Measurements from ENCODE around the gene PNPLA5.
"Not testable (repeated sequence)": the region's sequence is repeated elsewhere in the genome, so short reads cannot be mapped to it uniquely, and the experiment has no call there.

PNPLA5 gene

DNA sequence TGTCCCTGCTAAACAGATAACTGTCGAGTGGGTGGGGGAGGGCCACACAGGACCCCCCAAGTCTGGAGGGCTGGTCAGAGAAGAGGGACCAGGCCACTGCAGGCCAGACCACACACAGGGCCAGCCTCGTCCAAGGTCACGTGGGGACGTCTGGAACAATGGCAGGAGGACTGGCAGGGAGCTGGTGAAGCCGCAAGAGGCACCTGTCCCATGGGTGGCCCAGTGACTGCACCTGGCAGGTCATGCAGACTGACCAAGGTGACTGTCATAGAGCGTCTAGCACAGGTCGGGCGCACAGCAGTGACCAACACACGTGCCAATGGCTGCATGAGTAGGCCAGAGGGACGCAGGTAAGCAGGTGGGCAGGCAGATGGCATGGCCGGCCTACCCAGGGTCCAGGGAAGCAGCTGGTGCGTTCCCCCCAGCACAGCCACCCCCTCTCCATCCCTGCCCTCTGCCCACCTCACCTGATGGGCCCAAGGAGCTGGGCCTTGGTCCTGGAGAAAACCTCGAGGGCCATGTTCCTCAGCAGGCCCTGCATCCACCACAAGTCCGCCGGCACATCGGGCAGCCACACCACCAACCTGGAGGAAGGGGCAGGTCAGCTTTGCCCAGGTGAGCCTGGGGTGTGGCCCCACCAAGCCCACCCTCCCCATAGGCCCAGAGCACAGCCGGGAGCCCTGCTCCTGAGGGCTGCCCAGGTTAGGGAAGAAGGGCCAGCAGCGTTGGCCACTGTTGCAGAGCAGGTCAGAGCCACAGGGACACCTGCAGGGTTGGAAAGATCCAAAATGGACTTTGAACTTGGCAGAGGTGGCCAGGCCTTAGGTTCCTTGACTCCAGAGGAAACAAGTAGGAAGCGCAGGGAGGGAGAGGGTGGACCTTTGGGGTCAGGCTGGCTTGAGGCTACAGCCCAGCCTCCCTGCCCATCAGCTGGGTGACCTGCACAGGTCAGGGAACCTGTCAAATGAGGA lies 10.4 kb downstream of the PNPLA5 start:
- in situ Hi-C loops (cut with MboI; ENCODE audit: low sequenced_read_pairs), result no loop called here

DNA sequence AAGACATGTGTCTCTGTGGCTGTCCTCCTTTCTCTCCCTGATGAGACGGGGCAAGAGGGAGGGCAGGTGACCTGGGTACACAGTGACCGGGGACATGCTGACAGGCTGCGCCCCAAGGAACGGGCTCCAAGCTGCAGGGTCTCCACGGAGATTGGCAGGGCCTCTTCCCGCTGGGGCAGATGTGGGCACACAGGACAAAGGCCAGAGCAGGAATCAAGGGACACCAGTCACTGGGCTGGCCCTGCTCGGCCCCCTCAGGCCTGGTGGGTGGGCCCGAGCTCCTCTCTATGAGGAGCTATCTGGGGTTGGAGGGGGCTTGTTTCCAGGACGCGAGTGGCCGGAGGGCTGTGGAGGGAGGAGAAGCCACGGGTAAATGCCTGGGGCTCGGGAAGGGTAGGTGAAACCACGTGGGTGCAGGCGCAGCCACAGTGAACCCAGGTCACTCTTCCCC lies 11.2 kb downstream of the PNPLA5 start:
- in situ Hi-C loops (cut with MboI; ENCODE audit: low sequenced_read_pairs), result no loop called here

DNA sequence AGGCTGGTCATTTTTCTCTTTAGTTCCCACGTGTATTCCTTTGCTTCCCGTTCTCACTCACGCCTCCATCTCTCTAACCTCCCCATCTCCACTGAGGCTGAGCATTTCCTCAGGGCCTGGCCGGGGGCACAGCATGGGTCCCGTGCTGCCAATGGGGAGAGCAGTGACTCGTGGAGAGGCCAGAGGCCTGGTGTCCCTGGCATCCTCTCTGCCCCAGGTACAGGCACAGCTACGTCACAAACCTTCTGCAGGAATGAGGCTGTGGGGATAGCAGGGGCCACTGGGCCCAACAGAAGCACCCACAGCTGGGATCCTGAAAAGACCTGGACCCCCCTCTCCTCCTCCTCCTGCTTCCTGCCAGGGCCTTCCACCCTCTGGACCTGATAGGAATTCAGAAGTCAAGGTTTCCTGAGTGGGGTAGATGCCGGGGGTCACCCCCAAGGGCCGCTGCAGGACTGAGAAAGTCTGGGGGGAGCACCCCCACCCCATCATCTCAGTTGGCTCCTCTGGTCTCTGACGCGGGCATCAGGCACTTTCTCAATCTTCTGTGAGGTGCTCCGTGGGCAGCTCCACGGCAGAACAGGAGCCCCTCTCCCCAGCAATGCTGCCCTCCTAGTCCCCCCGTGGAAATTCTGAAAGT lies 11.8 kb downstream of the PNPLA5 start:
- in situ Hi-C loops (cut with MboI; ENCODE audit: low sequenced_read_pairs), result no loop called here

GRCh38 chr22:43878831-43879550 lies 12.8 kb downstream of the PNPLA5 start:
- in situ Hi-C loops (cut with MboI; ENCODE audit: low sequenced_read_pairs), result no loop called here

GRCh38 chr22:43878079-43878795 lies 13.6 kb downstream of the PNPLA5 start:
- in situ Hi-C loops (cut with MboI; ENCODE audit: low sequenced_read_pairs), result no loop called here

DNA sequence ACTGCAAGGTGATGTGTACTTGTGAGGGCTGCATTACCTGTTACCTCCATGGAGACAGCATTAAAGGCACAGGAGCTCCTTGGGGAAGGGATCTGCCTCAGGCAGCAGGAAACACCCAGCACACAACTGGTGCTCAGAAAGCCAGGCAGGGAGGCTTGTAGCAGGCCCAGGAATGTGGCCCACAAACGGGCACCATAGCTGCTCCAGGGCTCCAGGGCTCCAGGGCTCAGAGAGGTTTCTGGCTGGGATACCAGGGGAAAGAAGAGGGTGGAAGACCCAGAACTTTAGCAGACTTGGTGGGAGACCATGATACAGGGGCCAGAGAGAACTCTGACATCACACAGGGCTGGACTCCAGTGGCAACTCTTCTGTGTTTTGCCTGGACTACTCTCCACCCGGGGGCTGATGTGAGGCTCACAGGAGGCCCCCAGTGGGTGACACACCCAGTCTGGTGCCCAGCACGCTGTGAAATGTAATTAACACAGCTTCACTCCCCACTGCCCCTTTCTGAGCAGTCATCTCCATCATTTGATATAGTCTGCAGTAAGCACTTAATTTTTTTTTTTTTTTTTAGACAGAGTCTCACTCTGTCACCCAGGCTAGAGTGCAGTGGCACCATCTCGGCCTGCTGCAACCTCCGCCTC lies 14.8 kb downstream of the PNPLA5 start:
- in situ Hi-C loops (cut with MboI; ENCODE audit: low sequenced_read_pairs), result no loop called here

DNA sequence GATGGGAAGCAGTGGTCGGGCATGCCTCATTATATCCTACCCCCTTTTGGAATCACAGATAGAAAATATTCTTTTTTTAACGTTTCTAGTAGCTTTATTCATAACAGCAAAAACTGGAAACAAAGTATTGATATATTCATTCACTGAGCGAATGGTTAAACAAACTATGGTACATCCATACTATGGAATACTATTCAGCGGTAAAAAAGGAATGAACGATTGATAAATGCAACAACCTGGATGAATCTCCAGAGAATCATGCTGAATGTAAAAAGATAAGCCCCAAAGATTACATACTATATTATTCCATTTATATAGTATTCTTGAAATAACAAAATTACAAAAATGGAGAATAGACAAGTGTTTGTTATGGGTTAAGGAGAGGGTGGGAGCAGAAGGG lies 22.0 kb downstream of the PNPLA5 start:
- in situ Hi-C loops (cut with MboI; ENCODE audit: low sequenced_read_pairs), result no loop called here

GRCh38 chr22:43869001-43869400 lies 22.8 kb downstream of the PNPLA5 start:
- in situ Hi-C loops (cut with MboI; ENCODE audit: low sequenced_read_pairs), result not testable (repeated sequence)

DNA sequence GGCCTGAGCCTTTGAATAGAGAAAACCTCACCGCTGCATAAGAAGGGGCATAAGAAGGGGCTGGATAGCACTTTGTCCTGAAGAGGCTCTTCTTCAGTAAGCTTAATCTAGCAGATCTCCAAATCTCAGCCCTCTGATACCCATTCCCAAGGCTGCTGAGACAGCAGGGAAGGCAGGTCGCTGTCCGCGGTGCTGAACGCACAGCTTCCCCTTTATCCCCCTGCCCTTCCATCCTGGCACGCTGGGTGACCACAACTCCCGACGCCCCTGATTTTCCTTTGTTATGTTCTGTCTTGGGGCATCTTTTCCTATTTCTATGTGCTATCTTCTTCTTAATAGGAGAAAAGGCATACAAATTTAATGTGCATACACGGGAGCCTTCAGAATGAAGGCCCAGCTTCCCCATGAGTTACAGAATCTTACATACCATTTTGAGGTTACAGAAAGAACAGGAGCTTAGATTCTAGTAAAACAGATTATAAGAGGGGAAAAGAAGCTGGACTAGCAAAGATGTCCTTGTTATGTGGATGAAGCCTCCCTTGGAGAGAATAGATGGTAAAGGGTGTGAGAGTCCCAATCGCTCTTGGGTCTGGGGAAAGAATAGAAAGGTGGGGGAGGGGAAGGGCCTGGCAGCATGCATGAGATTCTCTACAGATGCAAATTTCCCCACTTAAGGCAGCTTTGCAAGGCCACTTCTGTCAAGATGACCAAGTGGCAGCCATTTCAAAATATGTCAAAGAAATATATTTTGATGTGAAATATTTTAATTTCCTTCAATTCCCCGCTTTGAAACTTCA lies 23.8 kb downstream of the PNPLA5 start:
- in situ Hi-C loops (cut with MboI; ENCODE audit: low sequenced_read_pairs), result no loop called here

DNA sequence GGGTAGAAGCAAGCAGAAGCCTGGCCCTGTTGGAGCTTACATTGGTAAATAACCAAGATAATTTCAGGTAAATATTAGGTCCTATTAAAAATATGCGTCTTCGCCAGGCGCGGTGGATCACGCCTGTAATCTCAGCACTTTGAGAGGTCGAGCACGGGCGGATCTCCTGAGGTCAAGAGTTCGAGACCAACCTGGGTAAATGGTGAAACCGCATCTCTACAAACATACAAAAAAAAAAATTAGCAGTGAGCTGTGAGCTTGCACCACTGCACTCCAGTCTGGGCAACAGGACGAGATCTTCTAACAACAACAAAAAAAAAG lies 29.0 kb downstream of the PNPLA5 start:
- in situ Hi-C loops (cut with MboI; ENCODE audit: low sequenced_read_pairs), result no loop called here

DNA sequence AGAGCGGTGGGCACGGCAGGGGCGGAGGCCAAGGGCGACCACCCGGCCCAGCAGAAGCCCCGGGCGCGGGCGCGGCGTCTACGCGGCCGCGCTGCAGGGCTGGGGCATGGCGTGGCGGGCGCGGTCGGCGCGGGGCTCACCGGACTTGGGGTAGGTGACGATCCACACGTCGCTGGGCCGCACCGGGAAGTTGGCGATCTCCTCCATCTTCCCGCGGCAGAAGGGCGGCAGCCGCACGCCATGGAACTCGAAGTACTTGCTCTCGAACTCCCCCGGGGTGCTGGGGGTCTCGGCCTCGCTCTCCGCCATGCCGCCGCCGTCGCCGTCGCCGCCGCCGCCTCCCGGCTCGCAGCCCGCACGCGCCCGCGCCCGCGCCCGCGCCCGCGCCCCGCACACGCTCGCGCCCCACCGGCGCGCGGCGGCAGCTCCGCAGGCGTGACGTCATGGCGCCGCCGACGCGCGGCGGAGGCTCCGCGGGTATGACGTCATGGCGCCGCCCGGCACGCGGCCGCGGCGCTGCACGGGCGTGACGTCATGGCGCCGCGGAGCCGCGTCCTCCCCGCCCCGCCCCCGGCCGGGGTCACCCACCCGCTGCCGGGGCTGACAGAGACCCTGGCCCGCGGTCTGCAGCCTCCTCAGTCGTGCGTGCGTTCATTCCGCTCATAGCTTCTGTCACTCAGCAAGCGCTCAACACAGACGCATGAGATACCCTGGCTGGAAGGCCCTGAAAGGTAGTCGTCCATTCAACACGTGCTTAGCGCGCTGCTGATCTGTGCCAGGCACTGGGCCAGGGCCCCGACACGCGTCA lies 29.5 kb downstream of the PNPLA5 start, which contains the start of gene SULT4A1:
Gene SULT4A1, minus strand, starts transcription at position 440 of the 808 bp plus-strand sequence. Its CDS starts 131 bp downstream, at position 309.
- in situ Hi-C loops (cut with MboI; ENCODE audit: low sequenced_read_pairs), result no loop called here

DNA sequence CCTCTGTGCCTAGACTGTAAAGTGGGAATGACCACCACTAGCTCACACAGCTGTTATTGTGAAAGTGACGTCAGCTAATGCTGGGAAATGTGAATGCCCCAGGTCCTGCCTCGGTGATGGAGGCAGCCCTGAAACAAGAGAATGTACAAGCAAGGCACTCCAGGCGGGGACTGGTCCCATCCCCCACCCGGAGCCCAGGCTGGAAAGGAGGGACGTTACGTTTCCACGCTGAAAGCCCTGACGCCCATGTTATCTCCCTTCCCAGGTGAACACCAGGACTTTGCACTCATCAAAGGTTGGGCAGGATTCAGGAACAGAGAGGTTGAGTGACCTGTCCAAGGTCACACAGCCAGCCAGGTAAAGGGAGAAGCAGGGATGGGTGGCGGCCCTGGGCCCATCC lies 30.3 kb downstream of the PNPLA5 start:
- in situ Hi-C loops (cut with MboI; ENCODE audit: low sequenced_read_pairs), result no loop called here

GRCh38 chr22:43860831-43861230 lies 31.0 kb downstream of the PNPLA5 start:
- in situ Hi-C loops (cut with MboI; ENCODE audit: low sequenced_read_pairs), result no loop called here

GRCh38 chr22:43860126-43860525 lies 31.7 kb downstream of the PNPLA5 start:
- in situ Hi-C loops (cut with MboI; ENCODE audit: low sequenced_read_pairs), result no loop called here

- in situ Hi-C loops (cut with MboI; ENCODE audit: low sequenced_read_pairs), result no loop called here
These were observed 32.2 kb downstream of the PNPLA5 start for GRCh38 chr22:43859621-43860020.

DNA sequence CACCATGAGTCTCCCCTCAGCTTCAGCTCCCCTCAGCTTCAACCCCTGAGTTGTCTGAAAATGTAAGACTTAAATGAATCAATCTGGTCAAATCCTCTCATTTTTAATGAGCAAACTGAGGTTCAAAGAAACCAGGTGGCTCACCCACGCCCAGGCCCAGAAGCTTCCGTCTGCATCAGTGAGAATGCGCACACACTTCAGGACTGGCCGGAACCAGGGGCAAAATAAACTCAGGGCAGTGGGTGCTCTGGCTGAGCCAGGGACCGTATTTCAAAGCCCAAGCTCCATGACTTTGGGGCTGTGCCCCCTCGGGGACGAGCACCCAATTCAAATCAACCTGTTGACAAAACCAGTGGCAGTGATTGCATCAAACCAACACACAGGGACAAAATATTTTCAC lies 32.6 kb downstream of the PNPLA5 start:
- in situ Hi-C loops (cut with MboI; ENCODE audit: low sequenced_read_pairs), result no loop called here

DNA sequence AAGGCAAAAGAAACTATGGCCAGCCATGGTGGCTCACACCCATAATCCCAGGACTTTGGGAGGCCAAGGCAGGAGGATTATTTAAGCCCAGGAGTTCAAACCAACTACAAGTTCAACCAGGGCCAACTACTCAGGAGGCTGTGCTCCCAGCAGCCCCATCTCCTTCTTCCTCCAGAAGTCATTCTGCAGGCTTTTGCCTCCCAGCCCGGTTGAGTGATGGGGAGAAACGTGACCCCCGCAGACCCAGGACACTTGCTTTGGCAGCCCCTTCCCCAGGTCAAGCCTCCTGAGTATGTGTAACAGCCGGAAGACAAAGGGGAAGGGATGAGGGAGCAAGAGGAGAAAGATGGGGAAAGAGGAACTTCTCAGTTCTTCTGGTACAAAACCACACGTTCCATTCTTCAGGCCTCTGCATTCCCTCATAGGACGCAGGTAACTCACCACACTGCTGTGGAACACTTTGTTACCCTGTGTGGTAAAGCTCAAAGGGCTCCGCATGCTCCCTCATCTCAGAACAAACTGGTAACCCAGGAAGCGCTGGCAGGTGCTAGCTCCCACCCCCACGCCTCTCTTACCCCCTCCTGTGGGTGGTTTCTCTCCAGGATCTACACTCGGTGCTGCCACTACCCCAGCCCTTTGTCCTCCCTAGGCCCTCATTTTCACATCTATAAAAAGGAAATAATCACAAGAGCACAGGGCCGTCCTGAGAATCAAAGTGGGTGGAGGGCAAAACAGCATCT lies 33.5 kb downstream of the PNPLA5 start:
- in situ Hi-C loops (cut with MboI; ENCODE audit: low sequenced_read_pairs), result no loop called here

- in situ Hi-C loops (cut with MboI; ENCODE audit: low sequenced_read_pairs), result no loop called here
These were observed 34.4 kb downstream of the PNPLA5 start for GRCh38 chr22:43857367-43857766.

Measured in HL-60/S4 treated with retinoic acid at 250 ng/mL for 4 days and 3 days (cell line).